Activated naive CD8-positive, alpha-beta T cell treated with anti-CD3 and anti-CD28 coated beads, Interleukin-2, amount 50 U/mL, for 24 hours (primary cell): ENCODE data around the gene RARRES2.

Source experiments
- ATAC-seq: fragments of 150-1000 bp; cut with Tn5 transposase; one replicate; pipeline ENCODE4 v1.10.0; 2021
- DNase-seq: peaks from one replicate; pipeline ENCODE4 v3.0.0; 2021
- H3K27ac Mint-ChIP-seq: one replicate; pipeline ENCODE4 v1.8.0; 2021; ENCODE audit warnings: mild to moderate bottlenecking, mixed read lengths
- H3K27me3 Mint-ChIP-seq: one replicate; pipeline ENCODE4 v1.8.0; 2021; ENCODE audit warnings: mixed read lengths
- H3K36me3 Mint-ChIP-seq: one replicate; pipeline ENCODE4 v1.8.0; 2021; ENCODE audit warnings: low read depth, mixed read lengths
- H3K4me1 Mint-ChIP-seq: one replicate; pipeline ENCODE4 v1.8.0; 2021; ENCODE audit warnings: mixed read lengths
- H3K4me3 Mint-ChIP-seq: one replicate; pipeline ENCODE4 v1.8.0; 2021; ENCODE audit warnings: mild to moderate bottlenecking, moderate library complexity, mixed read lengths
- H3K9me3 Mint-ChIP-seq: one replicate; pipeline ENCODE4 v1.8.0; 2021; ENCODE audit warnings: mixed read lengths

RARRES2 gene

GRCh38 chr7:150371131-150371995 lies 29.9 kb upstream of the RARRES2 start:
- Mint-ChIP-seq H3K4me1 (peaks cover 50% of the 10 kb centered on the region), H3K27ac (no peak overlapping the region), H3K9me3 (no peaks in the 10 kb centered on the region), H3K4me3 (no peak overlapping the region), H3K36me3 (peaks cover 7% of the 10 kb centered on the region), H3K27me3 (no peaks in the 10 kb centered on the region)
- ATAC-seq, result no peak
- no peak for DNase-seq

GRCh38 chr7:150370612-150371071 lies 29.2 kb upstream of the RARRES2 start:
- Mint-ChIP-seq H3K9me3 (no peaks in the 10 kb centered on the region), H3K27me3 (no peaks in the 10 kb centered on the region), H3K4me1 (peaks cover 50% of the 10 kb centered on the region), H3K36me3 (peaks cover 7% of the 10 kb centered on the region), H3K27ac (no peak overlapping the region), H3K4me3 (peak overlapping the region; percentile 89)
- no peak for ATAC-seq
- no peak for DNase-seq

- ATAC-seq (no peak), DNase-seq (no peak)
- H3K4me3 Mint-ChIP-seq, result peak overlapping the region; percentile 89
- peaks cover 7% of the 10 kb centered on the region for H3K36me3 Mint-ChIP-seq
- peak overlapping the region; percentile 93 for H3K27ac Mint-ChIP-seq
- no peaks in the 10 kb centered on the region for H3K27me3 Mint-ChIP-seq
- peaks cover 50% of the 10 kb centered on the region for H3K4me1 Mint-ChIP-seq
- no peaks in the 10 kb centered on the region for H3K9me3 Mint-ChIP-seq
Measured at GRCh38 chr7:150369748-150370501, 28.5 kb upstream of the RARRES2 start.

GRCh38 chr7:150368884-150369747 lies 27.7 kb upstream of the RARRES2 start:
- H3K4me1 Mint-ChIP-seq, result peaks cover 49% of the 10 kb centered on the region
- peak; percentile 47 for DNase-seq
- peak; percentile 18 for ATAC-seq
- H3K27ac Mint-ChIP-seq, result peak overlapping the region; percentile 96
- H3K4me3 Mint-ChIP-seq, result peak overlapping the region; percentile 89
- H3K27me3 Mint-ChIP-seq, result no peaks in the 10 kb centered on the region
- H3K36me3 Mint-ChIP-seq, result peaks cover 7% of the 10 kb centered on the region
- no peaks in the 10 kb centered on the region for H3K9me3 Mint-ChIP-seq

- no peaks in the 10 kb centered on the region for H3K27me3 Mint-ChIP-seq
- peak within 1 kb of the TSS; percentile 89 for H3K4me3 Mint-ChIP-seq
- ATAC-seq (peak; percentile 58), DNase-seq (peak; percentile 82)
- H3K36me3 Mint-ChIP-seq, result peaks cover 7% of the 10 kb centered on the region
- H3K27ac Mint-ChIP-seq, result peak within 1 kb of the TSS; percentile 96
- peaks cover 48% of the 10 kb centered on the region for H3K4me1 Mint-ChIP-seq
- H3K9me3 Mint-ChIP-seq, result no peaks in the 10 kb centered on the region
Measured at GRCh38 chr7:150368096-150368883, 26.9 kb upstream of the RARRES2 start, which contains the start of gene REPIN1. Gene REPIN1, plus strand, starts transcription at chr7:150368822. Its CDS starts 890 bp downstream, at chr7:150369712.

- Mint-ChIP-seq H3K4me1 (peaks cover 48% of the 10 kb centered on the region), H3K4me3 (peak overlapping the region; percentile 89), H3K27ac (peak overlapping the region; percentile 96), H3K9me3 (no peaks in the 10 kb centered on the region), H3K27me3 (no peaks in the 10 kb centered on the region), H3K36me3 (peaks cover 7% of the 10 kb centered on the region)
- ATAC-seq, result peak; percentile 34
- no peak for DNase-seq
Measured at GRCh38 chr7:150367677-150368095, 26.3 kb upstream of the RARRES2 start.

GRCh38 chr7:150365673-150366398 lies 24.4 kb upstream of the RARRES2 start:
- Mint-ChIP-seq H3K9me3 (no peaks in the 10 kb centered on the region), H3K36me3 (peaks cover 5% of the 10 kb centered on the region), H3K4me3 (no peak overlapping the region), H3K27me3 (no peaks in the 10 kb centered on the region), H3K27ac (peak overlapping the region; percentile 36), H3K4me1 (peaks cover 48% of the 10 kb centered on the region)
- DNase-seq (no peak), ATAC-seq (no peak)

- Mint-ChIP-seq H3K4me1 (peaks cover 42% of the 10 kb centered on the region), H3K4me3 (no peak overlapping the region), H3K36me3 (peaks cover 2% of the 10 kb centered on the region), H3K27ac (no peak overlapping the region), H3K27me3 (no peaks in the 10 kb centered on the region), H3K9me3 (no peaks in the 10 kb centered on the region)
- ATAC-seq (no peak), DNase-seq (no peak)
Measured at GRCh38 chr7:150365194-150365593, 23.8 kb upstream of the RARRES2 start.

GRCh38 chr7:150363872-150364271 lies 22.4 kb upstream of the RARRES2 start:
- H3K27ac Mint-ChIP-seq, result no peak overlapping the region
- H3K27me3 Mint-ChIP-seq, result no peaks in the 10 kb centered on the region
- H3K36me3 Mint-ChIP-seq, result peaks cover 2% of the 10 kb centered on the region
- H3K4me1 Mint-ChIP-seq, result peaks cover 44% of the 10 kb centered on the region
- DNase-seq, result no peak
- ATAC-seq, result no peak
- no peaks in the 10 kb centered on the region for H3K9me3 Mint-ChIP-seq
- no peak overlapping the region for H3K4me3 Mint-ChIP-seq

- Mint-ChIP-seq H3K27ac (no peak overlapping the region), H3K36me3 (peaks cover 2% of the 10 kb centered on the region), H3K9me3 (no peaks in the 10 kb centered on the region), H3K4me1 (peaks cover 49% of the 10 kb centered on the region), H3K27me3 (no peaks in the 10 kb centered on the region), H3K4me3 (no peak overlapping the region)
- no peak for DNase-seq
- ATAC-seq, result no peak
Measured at GRCh38 chr7:150363370-150363769, 21.9 kb upstream of the RARRES2 start.

- no peak overlapping the region for H3K4me3 Mint-ChIP-seq
- DNase-seq (no peak), ATAC-seq (no peak)
- H3K4me1 Mint-ChIP-seq, result peaks cover 52% of the 10 kb centered on the region
- no peaks in the 10 kb centered on the region for H3K36me3 Mint-ChIP-seq
- H3K9me3 Mint-ChIP-seq, result no peaks in the 10 kb centered on the region
- H3K27me3 Mint-ChIP-seq, result no peaks in the 10 kb centered on the region
- no peak overlapping the region for H3K27ac Mint-ChIP-seq
Measured at GRCh38 chr7:150361807-150362621, 20.6 kb upstream of the RARRES2 start.

- H3K27ac Mint-ChIP-seq, result no peak overlapping the region
- no peaks in the 10 kb centered on the region for H3K9me3 Mint-ChIP-seq
- no peaks in the 10 kb centered on the region for H3K36me3 Mint-ChIP-seq
- DNase-seq, result no peak
- peaks cover 55% of the 10 kb centered on the region for H3K4me1 Mint-ChIP-seq
- no peak overlapping the region for H3K4me3 Mint-ChIP-seq
- no peaks in the 10 kb centered on the region for H3K27me3 Mint-ChIP-seq
- no peak for ATAC-seq
Measured at GRCh38 chr7:150361402-150361801, 20.0 kb upstream of the RARRES2 start.
